Left ventricle myocardium inferior (tissue), 1 donor: Measurements from ENCODE around the gene PADI4. TPM values are rescaled to one million over a fixed set of nuclear protein-coding genes. Genes with fewer than 3 reads are reported as not detected.
"Not testable (repeated sequence)": the region's sequence is repeated elsewhere in the genome, so short reads cannot be mapped to it uniquely, and the experiment has no call there.

Experiments used
- DNase-seq: peaks from one replicate; pipeline ENCODE4 v3.0.0-alpha.2; 2020
- H3K27ac ChIP-seq: fragments of 200-600 bp; replicated peaks from 2 replicates; pipeline ENCODE4 v1.8.0; 2021
- H3K27me3 ChIP-seq: fragments of 200-600 bp; 2 replicates; pipeline ENCODE4 v1.8.0; 2021; ENCODE audit warnings: low read depth
- H3K36me3 ChIP-seq: fragments of 200-600 bp; 2 replicates; pipeline ENCODE4 v1.8.0; 2021
- H3K4me1 ChIP-seq: fragments of 200-600 bp; 2 replicates; pipeline ENCODE4 v1.8.0; 2021
- H3K4me3 ChIP-seq: fragments of 200-600 bp; 2 replicates; pipeline ENCODE4 v1.8.0; 2021; ENCODE audit warnings: mild to moderate bottlenecking, moderate library complexity
- H3K9me3 ChIP-seq: fragments of 200-600 bp; replicated peaks from 2 replicates; pipeline ENCODE4 v1.8.0; 2021
- intact Hi-C: fragments of 100-400 bp; cut with micrococcal nuclease; formaldehyde crosslinking; loops from one replicate; pipeline ENCODE4 v1.11.0; 2022
- total RNA-seq: library from RNA; stranded (reverse); fragmentation: NEBNext Ultra II Directional; extraction: Animal tissue kit (Norgen Biotek cat#: 25700); gene quantifications from one replicate; pipeline ENCODE4 v1.2.1, GENCODE V29; 2021
- TF ChIP-seq, protein P1 (sequence below): fragments of 200-600 bp; IDR thresholded peaks from 2 replicates; pipeline ENCODE4 v1.8.0; 2021; ENCODE audit warnings: antibody characterized with exemption, mild to moderate bottlenecking, borderline replicate concordance
- donor health status: DM: no; HTN: yes; CAD: no; lungs with severe emphysema.

Gene PADI4
- total RNA-seq, 1 donor from 2014 or later = 0.22 TPM

DNA sequence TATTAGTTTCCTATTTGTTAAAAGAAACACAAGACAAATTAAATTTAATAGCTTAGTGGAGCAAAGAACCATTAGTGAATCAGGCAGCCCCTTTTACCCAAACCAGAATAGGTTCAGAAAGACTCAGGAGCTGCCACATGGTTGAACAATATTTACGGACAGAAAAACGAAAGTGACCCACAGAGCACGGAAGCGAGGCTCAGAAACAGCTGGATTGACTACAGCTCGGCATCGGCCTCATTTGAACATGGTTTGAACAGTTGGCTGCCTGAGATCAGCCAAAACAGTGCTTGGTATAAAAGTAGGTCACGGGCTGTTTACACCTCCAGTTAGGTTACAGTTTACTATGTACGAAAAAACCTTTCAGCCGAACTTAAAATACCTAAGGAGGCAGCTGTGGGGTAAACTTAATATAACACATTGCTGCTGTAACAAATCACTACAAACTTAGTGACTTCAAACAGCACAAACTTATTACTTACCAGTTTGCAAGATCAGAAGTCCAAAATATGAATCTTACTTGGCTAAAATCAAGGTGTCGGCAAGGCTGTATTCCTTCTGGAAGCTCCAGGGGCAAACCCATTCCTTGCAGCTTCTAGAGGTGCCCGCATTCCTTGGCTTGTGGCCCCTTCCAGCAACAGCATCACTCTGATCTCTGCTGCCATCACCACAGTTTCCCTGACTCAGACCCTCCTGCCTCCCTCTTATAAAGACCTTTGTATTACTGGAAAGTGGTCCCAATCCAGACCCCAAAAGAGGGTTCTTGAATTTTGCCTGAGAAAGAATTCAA is 11.8 kb downstream of the PADI4 start:
- H3K9me3 ChIP-seq = peaks cover 15% of the 10 kb centered on the region
- peaks cover 55% of the 10 kb centered on the region for H3K27me3 ChIP-seq
- H3K36me3 ChIP-seq = no peaks in the 10 kb centered on the region
- H3K27ac ChIP-seq = no peak overlapping the region
- no peaks in the 10 kb centered on the region for H3K4me1 ChIP-seq
- TF ChIP-seq, protein P1, sequence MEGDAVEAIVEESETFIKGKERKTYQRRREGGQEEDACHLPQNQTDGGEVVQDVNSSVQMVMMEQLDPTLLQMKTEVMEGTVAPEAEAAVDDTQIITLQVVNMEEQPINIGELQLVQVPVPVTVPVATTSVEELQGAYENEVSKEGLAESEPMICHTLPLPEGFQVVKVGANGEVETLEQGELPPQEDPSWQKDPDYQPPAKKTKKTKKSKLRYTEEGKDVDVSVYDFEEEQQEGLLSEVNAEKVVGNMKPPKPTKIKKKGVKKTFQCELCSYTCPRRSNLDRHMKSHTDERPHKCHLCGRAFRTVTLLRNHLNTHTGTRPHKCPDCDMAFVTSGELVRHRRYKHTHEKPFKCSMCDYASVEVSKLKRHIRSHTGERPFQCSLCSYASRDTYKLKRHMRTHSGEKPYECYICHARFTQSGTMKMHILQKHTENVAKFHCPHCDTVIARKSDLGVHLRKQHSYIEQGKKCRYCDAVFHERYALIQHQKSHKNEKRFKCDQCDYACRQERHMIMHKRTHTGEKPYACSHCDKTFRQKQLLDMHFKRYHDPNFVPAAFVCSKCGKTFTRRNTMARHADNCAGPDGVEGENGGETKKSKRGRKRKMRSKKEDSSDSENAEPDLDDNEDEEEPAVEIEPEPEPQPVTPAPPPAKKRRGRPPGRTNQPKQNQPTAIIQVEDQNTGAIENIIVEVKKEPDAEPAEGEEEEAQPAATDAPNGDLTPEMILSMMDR = no peak
- intact Hi-C loops = no loop called here
- no peak overlapping the region for H3K4me3 ChIP-seq
- DNase-seq = no peak

DNA sequence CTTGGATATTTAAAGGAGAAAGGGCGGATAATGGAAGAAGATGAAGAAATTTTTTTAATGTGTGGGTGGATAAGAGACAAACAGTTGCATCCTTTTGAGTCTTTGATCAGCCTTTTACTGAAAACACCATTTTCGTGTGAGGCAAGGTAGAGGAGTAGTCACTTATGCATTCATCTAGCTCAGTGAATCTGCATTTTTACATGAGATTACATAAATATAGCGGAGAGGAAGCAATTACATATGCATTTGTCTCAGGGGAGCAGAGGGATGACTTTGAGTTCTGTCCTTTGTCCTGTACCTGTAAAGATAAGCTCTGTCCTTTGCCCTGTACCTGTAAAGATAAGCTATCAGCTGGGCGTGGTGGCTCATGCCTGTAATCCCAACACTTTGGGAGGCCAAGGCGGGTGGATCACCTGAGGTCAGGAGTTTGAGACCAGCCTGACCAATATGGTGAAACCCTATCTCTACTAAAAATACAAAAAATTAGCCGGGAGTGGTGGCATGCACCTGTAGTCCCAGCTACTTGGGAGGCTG is 13.9 kb downstream of the PADI4 start:
- H3K4me1 ChIP-seq, H3K4me3 ChIP-seq, DNase-seq, H3K27ac ChIP-seq, H3K36me3 ChIP-seq, intact Hi-C loops: not testable (repeated sequence)
- Histone ChIP-seq H3K27me3 (peaks cover 44% of the 10 kb centered on the region), H3K9me3 (peaks cover 18% of the 10 kb centered on the region)

DNA sequence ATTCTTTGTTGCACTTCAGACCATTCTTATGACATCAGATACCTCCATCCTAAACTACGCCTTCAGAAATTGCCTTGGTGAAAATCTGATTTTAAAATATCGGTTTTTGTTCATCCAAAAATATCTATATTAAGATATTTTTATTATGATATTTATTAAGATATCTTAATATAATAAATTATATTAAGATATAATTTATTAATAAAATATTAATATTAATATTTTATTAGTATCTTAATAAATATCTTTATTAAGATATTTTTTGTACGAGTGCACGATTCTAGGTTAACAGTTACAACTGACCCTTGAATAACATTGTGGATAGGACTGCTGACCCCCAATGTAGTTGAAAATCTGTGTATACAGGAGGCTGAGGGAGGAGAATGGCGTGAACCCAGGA is 20.9 kb downstream of the PADI4 start:
- H3K27me3 ChIP-seq = peaks cover 77% of the 10 kb centered on the region
- H3K27ac ChIP-seq = no peak overlapping the region
- no peak overlapping the region for H3K4me3 ChIP-seq
- no peaks in the 10 kb centered on the region for H3K4me1 ChIP-seq
- no peaks in the 10 kb centered on the region for H3K36me3 ChIP-seq
- intact Hi-C loops = no loop called here
- TF ChIP-seq, protein P1 = no peak
- H3K9me3 ChIP-seq = peaks cover 9% of the 10 kb centered on the region
- DNase-seq = no peak

DNA sequence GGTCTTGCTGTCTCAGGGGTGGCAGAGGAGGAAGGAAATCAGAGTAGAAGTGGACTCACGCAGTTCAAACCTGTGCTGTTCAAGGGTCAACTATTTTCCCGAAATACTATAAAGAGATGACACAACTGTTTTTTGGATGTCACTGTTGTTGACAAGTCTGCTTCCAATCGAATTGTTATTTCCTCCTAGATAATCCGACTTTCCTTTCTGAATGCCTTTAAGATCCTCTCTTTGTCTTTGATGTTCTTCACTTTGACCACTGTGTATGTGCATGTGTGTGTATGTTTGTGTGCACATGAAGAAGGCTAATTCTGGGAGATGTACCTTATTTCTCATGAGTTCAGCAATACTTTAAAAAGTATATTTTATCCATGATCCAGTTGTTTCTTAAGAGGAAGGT is 21.6 kb downstream of the PADI4 start:
- TF ChIP-seq, protein P1 = no peak
- H3K9me3 ChIP-seq = peaks cover 5% of the 10 kb centered on the region
- intact Hi-C loops = no loop called here
- DNase-seq = no peak
- H3K4me3 ChIP-seq = no peak overlapping the region
- H3K4me1 ChIP-seq = no peaks in the 10 kb centered on the region
- no peaks in the 10 kb centered on the region for H3K36me3 ChIP-seq
- H3K27ac ChIP-seq = no peak overlapping the region
- H3K27me3 ChIP-seq = peaks cover 78% of the 10 kb centered on the region

DNA sequence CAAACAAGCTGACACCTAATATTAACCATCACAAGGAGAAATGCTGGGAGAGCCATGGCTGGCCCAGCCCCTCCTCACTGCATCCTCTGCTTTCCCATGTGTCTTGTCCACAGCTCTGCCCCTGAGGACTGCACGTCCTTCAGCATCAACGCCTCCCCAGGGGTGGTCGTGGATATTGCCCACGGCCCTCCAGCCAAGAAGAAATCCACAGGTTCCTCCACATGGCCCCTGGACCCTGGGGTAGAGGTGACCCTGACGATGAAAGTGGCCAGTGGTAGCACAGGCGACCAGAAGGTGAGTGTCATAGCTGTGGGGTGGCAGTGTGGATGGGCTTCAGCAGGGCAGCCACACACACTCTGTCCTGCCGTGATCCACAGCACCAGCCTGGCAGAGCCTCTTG is 22.9 kb downstream of the PADI4 start:
- no peak for DNase-seq
- Histone ChIP-seq H3K36me3 (no peaks in the 10 kb centered on the region), H3K9me3 (no peaks in the 10 kb centered on the region), H3K27me3 (peaks cover 90% of the 10 kb centered on the region), H3K4me3 (no peak overlapping the region), H3K4me1 (no peaks in the 10 kb centered on the region), H3K27ac (no peak overlapping the region)
- TF ChIP-seq, protein P1 = no peak
- intact Hi-C loops = no loop called here

DNA sequence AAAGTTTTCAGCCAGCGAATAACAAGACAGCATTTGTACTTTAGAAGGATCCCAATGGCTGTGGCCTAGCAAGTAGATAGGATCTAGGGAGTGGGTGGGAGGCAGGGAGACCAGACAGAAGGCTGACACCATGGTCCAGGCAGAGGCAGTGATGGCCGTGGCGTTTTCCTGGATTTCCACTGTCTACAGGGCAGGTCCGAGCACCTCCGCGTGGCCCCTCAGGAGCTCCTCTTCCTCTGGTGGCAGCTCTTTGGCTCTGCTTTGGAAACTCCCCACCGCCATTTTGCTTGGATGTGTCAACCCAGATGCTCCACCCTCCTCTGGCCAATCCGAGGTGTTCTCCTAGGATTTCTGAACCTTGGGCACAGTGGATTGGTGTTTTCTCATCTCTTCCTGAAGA is 25.1 kb downstream of the PADI4 start:
- intact Hi-C loops = no loop called here
- Histone ChIP-seq H3K27ac (no peak overlapping the region), H3K4me1 (no peaks in the 10 kb centered on the region), H3K9me3 (no peaks in the 10 kb centered on the region), H3K36me3 (no peaks in the 10 kb centered on the region), H3K4me3 (no peak overlapping the region), H3K27me3 (peaks cover 88% of the 10 kb centered on the region)
- TF ChIP-seq, protein P1 = no peak
- DNase-seq = no peak
